ENCODE data around the gene ZBTB46.
"Not testable (repeated sequence)": the region's sequence is repeated elsewhere in the genome, so short reads cannot be mapped to it uniquely, and the experiment has no call there.

The ZBTB46 gene

GRCh38 chr20:63830841-63831588 lies at the start of gene ZBTB46:
TSS of gene ZBTB46 (minus strand) at chr20:63831264. CDS start at chr20:63790757, 40,507 bp downstream.
- Mint-ChIP-seq H3K27ac (no peak within 1 kb of the TSS), H3K27me3 (peaks cover 29% of the 10 kb centered on the region), H3K4me1 (peaks cover 8% of the 10 kb centered on the region), H3K36me3 (peaks cover 2% of the 10 kb centered on the region), H3K4me3 (peak within 1 kb of the TSS; percentile 89), H3K9me3 (no peaks in the 10 kb centered on the region)
- DNase-seq (ENCODE audit: low spot score in 2 of 2) (no peak), ATAC-seq (ENCODE audit: low read depth) (peak; percentile 64)

- ATAC-seq (ENCODE audit: low read depth) (no peak), DNase-seq (ENCODE audit: low spot score in 2 of 2) (no peak)
- H3K36me3 Mint-ChIP-seq = peaks cover 18% of the 10 kb centered on the region
- H3K4me3 Mint-ChIP-seq = no peak overlapping the region
- no peaks in the 10 kb centered on the region for H3K27me3 Mint-ChIP-seq
- H3K27ac Mint-ChIP-seq = no peak overlapping the region
- peaks cover 5% of the 10 kb centered on the region for H3K4me1 Mint-ChIP-seq
- no peaks in the 10 kb centered on the region for H3K9me3 Mint-ChIP-seq
Observed at GRCh38 chr20:63878899-63879663, 48.0 kb upstream of the ZBTB46 start.

GRCh38 chr20:63877755-63878470 lies 46.8 kb upstream of the ZBTB46 start:
- no peaks in the 10 kb centered on the region for H3K9me3 Mint-ChIP-seq
- no peaks in the 10 kb centered on the region for H3K27me3 Mint-ChIP-seq
- H3K4me3 Mint-ChIP-seq = no peak overlapping the region
- H3K36me3 Mint-ChIP-seq = peaks cover 19% of the 10 kb centered on the region
- H3K4me1 Mint-ChIP-seq = peaks cover 6% of the 10 kb centered on the region
- H3K27ac Mint-ChIP-seq = no peak overlapping the region
- no peak for ATAC-seq (ENCODE audit: low read depth)
- no peak for DNase-seq (ENCODE audit: low spot score in 2 of 2)

GRCh38 chr20:63876489-63877036 lies 45.5 kb upstream of the ZBTB46 start:
- Mint-ChIP-seq H3K4me1 (peaks cover 6% of the 10 kb centered on the region), H3K27ac (no peak overlapping the region), H3K4me3 (no peak overlapping the region), H3K27me3 (no peaks in the 10 kb centered on the region), H3K9me3 (no peaks in the 10 kb centered on the region), H3K36me3 (peaks cover 19% of the 10 kb centered on the region)
- DNase-seq (ENCODE audit: low spot score in 2 of 2) (no peak), ATAC-seq (ENCODE audit: low read depth) (no peak)

GRCh38 chr20:63874241-63874640 lies 43.2 kb upstream of the ZBTB46 start:
- H3K9me3 Mint-ChIP-seq; H3K27ac Mint-ChIP-seq; H3K4me1 Mint-ChIP-seq; ATAC-seq (ENCODE audit: low read depth); H3K27me3 Mint-ChIP-seq; DNase-seq (ENCODE audit: low spot score in 2 of 2); H3K4me3 Mint-ChIP-seq: not testable (repeated sequence)
- H3K36me3 Mint-ChIP-seq = peaks cover 27% of the 10 kb centered on the region

GRCh38 chr20:63873477-63873971 lies 42.5 kb upstream of the ZBTB46 start:
- DNase-seq (ENCODE audit: low spot score in 2 of 2) = no peak
- no peaks in the 10 kb centered on the region for H3K27me3 Mint-ChIP-seq
- no peaks in the 10 kb centered on the region for H3K9me3 Mint-ChIP-seq
- H3K36me3 Mint-ChIP-seq = peaks cover 30% of the 10 kb centered on the region
- H3K4me3 Mint-ChIP-seq = no peak overlapping the region
- ATAC-seq (ENCODE audit: low read depth) = no peak
- H3K4me1 Mint-ChIP-seq = peaks cover 4% of the 10 kb centered on the region
- no peak overlapping the region for H3K27ac Mint-ChIP-seq

GRCh38 chr20:63868264-63868663 lies 37.2 kb upstream of the ZBTB46 start:
- Mint-ChIP-seq H3K36me3 (peaks cover 19% of the 10 kb centered on the region), H3K4me3 (no peak overlapping the region), H3K27me3 (no peaks in the 10 kb centered on the region), H3K27ac (no peak overlapping the region), H3K9me3 (no peaks in the 10 kb centered on the region), H3K4me1 (peaks cover 15% of the 10 kb centered on the region)
- DNase-seq (ENCODE audit: low spot score in 2 of 2) (no peak), ATAC-seq (ENCODE audit: low read depth) (no peak)

GRCh38 chr20:63867042-63867441 lies 36.0 kb upstream of the ZBTB46 start:
- not testable (repeated sequence) for H3K27ac Mint-ChIP-seq
- H3K4me1 Mint-ChIP-seq = peaks cover 18% of the 10 kb centered on the region

GRCh38 chr20:63864978-63865640 lies 34.0 kb upstream of the ZBTB46 start, which contains the start of gene TPD52L2:
TSS of gene TPD52L2 (plus strand) at chr20:63865270. CDS start at chr20:63865366, 96 bp downstream.
- H3K4me1 Mint-ChIP-seq = peaks cover 18% of the 10 kb centered on the region
- H3K4me3 Mint-ChIP-seq = peak within 1 kb of the TSS; percentile 95
- DNase-seq (ENCODE audit: low spot score in 2 of 2) = peak; percentile 87 to 96
- peaks cover 20% of the 10 kb centered on the region for H3K36me3 Mint-ChIP-seq
- H3K9me3 Mint-ChIP-seq = no peaks in the 10 kb centered on the region
- H3K27me3 Mint-ChIP-seq = no peaks in the 10 kb centered on the region
- peak within 1 kb of the TSS; percentile 91 for H3K27ac Mint-ChIP-seq
- peak; percentile 77 for ATAC-seq (ENCODE audit: low read depth)

More at GRCh38 chr20:63867042-63867441, 36.0 kb upstream of the ZBTB46 start:
- not testable (repeated sequence) for H3K27me3 Mint-ChIP-seq; DNase-seq (ENCODE audit: low spot score in 2 of 2); ATAC-seq (ENCODE audit: low read depth); H3K9me3 Mint-ChIP-seq
- Mint-ChIP-seq H3K4me3 (peak overlapping the region; percentile 59), H3K36me3 (peaks cover 19% of the 10 kb centered on the region)

- Mint-ChIP-seq H3K4me3 (peak overlapping the region; percentile 95), H3K27ac (peak overlapping the region; percentile 91), H3K9me3 (no peaks in the 10 kb centered on the region), H3K27me3 (no peaks in the 10 kb centered on the region), H3K4me1 (peaks cover 18% of the 10 kb centered on the region), H3K36me3 (peaks cover 19% of the 10 kb centered on the region)
- peak; percentile 7 for ATAC-seq (ENCODE audit: low read depth)
- DNase-seq (ENCODE audit: low spot score in 2 of 2) = no peak
Observed at GRCh38 chr20:63864545-63864977, 33.5 kb upstream of the ZBTB46 start.

GRCh38 chr20:63863798-63864544 lies 32.9 kb upstream of the ZBTB46 start:
- ATAC-seq (ENCODE audit: low read depth) (peak; percentile 79), DNase-seq (ENCODE audit: low spot score in 2 of 2) (peak; percentile 71 to 81)
- peaks cover 20% of the 10 kb centered on the region for H3K4me1 Mint-ChIP-seq
- peak overlapping the region; percentile 95 for H3K4me3 Mint-ChIP-seq
- H3K36me3 Mint-ChIP-seq = peaks cover 14% of the 10 kb centered on the region
- H3K27me3 Mint-ChIP-seq = no peaks in the 10 kb centered on the region
- H3K9me3 Mint-ChIP-seq = no peaks in the 10 kb centered on the region
- peak overlapping the region; percentile 91 for H3K27ac Mint-ChIP-seq

GRCh38 chr20:63863021-63863797 lies 32.1 kb upstream of the ZBTB46 start:
- H3K27me3 Mint-ChIP-seq = no peaks in the 10 kb centered on the region
- ATAC-seq (ENCODE audit: low read depth) (no peak), DNase-seq (ENCODE audit: low spot score in 2 of 2) (no peak)
- H3K4me3 Mint-ChIP-seq = peak overlapping the region; percentile 95
- H3K27ac Mint-ChIP-seq = peak overlapping the region; percentile 91
- peaks cover 11% of the 10 kb centered on the region for H3K36me3 Mint-ChIP-seq
- no peaks in the 10 kb centered on the region for H3K9me3 Mint-ChIP-seq
- H3K4me1 Mint-ChIP-seq = peaks cover 26% of the 10 kb centered on the region

Measured in memory B cell (primary cell).